ENCODE measurements around the gene IMPDH2.

Gene IMPDH2

DNA sequence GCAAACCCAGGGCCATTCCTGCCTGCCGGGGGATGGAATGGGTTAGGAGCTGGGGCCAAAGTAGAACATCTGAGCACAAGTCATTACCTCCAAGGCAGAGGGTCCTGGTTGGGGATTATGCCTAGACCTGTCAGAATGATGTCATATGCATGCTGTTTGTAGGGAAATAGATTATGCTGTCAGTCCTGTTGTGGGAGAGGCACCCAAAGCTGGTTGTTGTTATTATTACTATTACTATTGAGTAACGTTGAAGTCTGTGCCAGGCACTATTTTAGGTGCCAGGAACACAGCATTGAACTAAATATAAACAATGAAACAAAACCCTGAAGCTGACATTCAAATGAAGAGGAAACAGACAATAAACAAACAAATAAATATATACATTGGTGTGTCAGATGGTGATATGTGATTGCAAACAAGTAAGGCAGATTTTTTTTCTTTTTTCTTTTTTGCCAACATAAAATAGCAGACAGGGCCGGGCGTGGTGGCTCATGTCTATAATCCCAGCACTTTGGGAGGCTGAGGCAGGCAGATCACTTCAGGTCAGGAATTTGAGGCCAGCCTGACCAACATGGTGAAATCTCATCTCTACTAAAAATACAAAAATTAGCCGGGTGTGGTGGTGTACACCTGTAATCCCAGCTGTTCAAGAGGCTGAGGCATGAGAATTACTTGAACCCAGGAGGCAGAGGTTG lies 37.2 kb downstream of the IMPDH2 start:
- Histone ChIP-seq H3K4me1 (ENCODE audit: control insufficient read depth, insufficient read depth, low read length, poor library complexity, severe bottlenecking) (no peaks in the 10 kb centered on the region), H3K36me3 (ENCODE audit: control insufficient read depth, insufficient read depth, low read length) (peaks cover 15% of the 10 kb centered on the region), H3K9me3 (ENCODE audit: control insufficient read depth, low read length) (no peaks in the 10 kb centered on the region), H3K27ac (ENCODE audit: low read depth, low read length, severe bottlenecking) (no peak overlapping the region), H3K4me3 (ENCODE audit: extremely low read depth, insufficient read depth, low read length, poor library complexity, severe bottlenecking) (no peak overlapping the region)
- WGBS, 2 experiments (ENCODE audit: insufficient coverage in 2 of 2), result 100% methylated on average over 1 to 2 of the region's 5 CpGs

DNA sequence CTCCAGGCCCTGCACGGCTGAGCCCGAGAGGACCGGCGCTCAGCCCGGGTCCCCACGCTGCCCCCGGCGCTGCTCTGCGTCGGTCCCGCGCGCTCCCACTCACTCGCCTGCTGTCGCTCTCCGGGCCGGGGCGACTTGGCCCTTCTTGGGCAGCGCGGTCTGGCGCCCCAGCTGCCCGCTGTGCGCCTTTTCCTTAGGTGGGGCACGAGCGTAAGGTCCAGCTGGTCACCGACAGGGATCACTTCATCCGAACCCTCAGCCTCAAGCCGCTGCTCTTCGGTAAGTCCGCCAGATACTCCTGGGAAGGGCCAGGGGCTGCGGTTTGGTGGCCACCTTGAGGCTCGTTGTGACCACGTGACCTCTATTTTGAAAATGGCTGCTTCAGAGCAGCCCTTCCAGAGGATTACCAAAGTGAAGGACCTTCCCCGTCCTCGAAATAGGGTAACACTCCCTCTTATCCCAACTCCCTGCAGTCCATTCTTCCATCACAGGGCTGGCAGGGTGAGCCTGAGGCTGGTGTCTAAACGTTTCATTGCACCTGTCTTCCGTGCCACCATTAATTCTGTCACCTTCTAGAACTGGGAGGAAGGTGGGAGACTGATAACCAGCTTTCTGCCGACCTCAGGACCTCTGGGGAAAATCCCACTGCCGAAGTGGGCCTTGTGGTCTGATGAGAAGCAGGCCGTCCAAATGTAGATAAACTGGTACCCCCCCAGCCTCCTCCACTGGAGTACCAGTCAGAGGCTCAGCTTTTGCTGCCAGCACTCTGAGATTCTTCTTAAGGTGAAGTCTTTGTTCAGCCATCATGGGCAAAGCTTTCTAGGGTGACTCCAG lies 38.3 kb downstream of the IMPDH2 start:
- Histone ChIP-seq H3K27ac (ENCODE audit: low read depth, low read length, severe bottlenecking) (peak overlapping the region; percentile 97), H3K4me1 (ENCODE audit: control insufficient read depth, insufficient read depth, low read length, poor library complexity, severe bottlenecking) (no peaks in the 10 kb centered on the region), H3K9me3 (ENCODE audit: control insufficient read depth, low read length) (no peaks in the 10 kb centered on the region), H3K36me3 (ENCODE audit: control insufficient read depth, insufficient read depth, low read length) (peaks cover 10% of the 10 kb centered on the region), H3K4me3 (ENCODE audit: extremely low read depth, insufficient read depth, low read length, poor library complexity, severe bottlenecking) (peak overlapping the region; percentile 61)
- WGBS, 2 experiments (ENCODE audit: insufficient coverage in 2 of 2), result 9 to 13% methylated on average over 35 to 38 of the region's 40 CpGs

DNA sequence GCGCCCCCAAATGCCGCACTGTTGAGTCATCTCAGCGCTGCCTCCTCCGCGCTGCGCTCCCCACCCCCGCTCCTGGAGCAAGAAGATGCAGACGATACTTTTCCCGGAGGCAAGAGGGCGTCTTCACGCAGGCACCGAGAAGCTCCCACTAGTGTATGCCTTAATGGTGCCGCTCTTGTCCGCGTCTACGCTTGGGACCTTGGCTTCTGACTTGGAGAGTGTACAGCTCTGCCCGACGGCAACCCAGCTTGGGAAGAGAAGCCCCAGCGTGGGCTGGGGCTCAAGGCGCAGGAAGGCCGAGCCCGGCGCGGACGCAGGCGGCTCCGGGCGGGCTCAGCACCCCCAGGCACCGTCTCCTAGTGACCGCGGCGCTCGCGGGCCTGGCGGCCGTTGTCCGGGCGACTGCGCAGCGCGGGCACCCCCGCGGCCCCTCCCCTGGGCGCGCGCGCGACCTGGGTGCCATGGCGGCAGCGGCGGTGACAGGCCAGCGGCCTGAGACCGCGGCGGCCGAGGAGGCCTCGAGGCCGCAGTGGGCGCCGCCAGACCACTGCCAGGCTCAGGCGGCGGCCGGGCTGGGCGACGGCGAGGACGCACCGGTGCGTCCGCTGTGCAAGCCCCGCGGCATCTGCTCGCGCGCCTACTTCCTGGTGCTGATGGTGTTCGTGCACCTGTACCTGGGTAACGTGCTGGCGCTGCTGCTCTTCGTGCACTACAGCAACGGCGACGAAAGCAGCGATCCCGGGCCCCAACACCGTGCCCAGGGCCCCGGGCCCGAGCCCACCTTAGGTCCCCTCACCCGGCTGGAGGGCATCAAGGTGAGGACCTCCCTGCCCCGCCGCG lies 39.2 kb downstream of the IMPDH2 start, which contains the start of gene P4HTM:
P4HTM (plus strand) TSS at position 446 of the 840 bp plus-strand sequence; CDS start at position 462, 16 bp downstream.
- H3K4me1 ChIP-seq (ENCODE audit: control insufficient read depth, insufficient read depth, low read length, poor library complexity, severe bottlenecking), result no peaks in the 10 kb centered on the region
- peak within 1 kb of the TSS; percentile 97 for H3K27ac ChIP-seq (ENCODE audit: low read depth, low read length, severe bottlenecking)
- H3K9me3 ChIP-seq (ENCODE audit: control insufficient read depth, low read length), result no peaks in the 10 kb centered on the region
- H3K4me3 ChIP-seq (ENCODE audit: extremely low read depth, insufficient read depth, low read length, poor library complexity, severe bottlenecking), result peak within 1 kb of the TSS; percentile 61
- 0 to 1% methylated on average over 67 to 85 of the region's 91 CpGs for WGBS, 2 experiments (ENCODE audit: insufficient coverage in 2 of 2)
- peaks cover 12% of the 10 kb centered on the region for H3K36me3 ChIP-seq (ENCODE audit: control insufficient read depth, insufficient read depth, low read length)

DNA sequence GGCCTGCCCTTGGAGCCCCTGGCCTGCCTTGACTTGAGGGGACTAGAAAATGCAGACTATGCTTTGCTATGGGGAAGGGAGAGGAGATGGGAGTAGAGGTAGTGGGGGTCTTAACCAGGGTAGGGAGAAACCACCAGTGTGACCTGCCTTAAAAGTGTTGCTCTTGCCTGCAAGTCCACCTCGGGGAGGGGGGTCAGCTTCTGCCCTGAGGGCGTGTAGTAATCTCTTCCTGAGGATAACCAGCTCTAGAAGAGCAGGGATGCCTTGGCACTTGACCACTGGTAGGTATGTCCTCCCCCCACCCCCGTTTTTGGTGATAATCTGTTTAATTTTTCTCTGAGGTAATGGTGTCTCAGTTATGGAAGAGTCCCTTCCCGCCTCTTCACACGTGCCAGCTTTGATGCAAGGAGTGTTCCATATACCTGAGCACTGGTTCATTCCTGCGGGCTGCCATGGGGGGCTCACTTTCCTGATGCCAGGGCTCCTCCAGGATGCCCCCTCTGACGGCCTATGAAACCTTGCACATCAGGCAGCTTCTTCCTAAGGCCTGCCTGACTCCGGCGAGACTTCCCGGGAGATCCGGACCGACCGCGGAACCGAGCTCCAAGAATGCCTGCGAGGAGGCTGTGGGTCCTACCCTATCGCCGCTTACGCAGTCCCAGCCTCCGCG lies 39.9 kb downstream of the IMPDH2 start:
- Histone ChIP-seq H3K36me3 (ENCODE audit: control insufficient read depth, insufficient read depth, low read length) (peaks cover 17% of the 10 kb centered on the region), H3K4me3 (ENCODE audit: extremely low read depth, insufficient read depth, low read length, poor library complexity, severe bottlenecking) (peak overlapping the region; percentile 61), H3K27ac (ENCODE audit: low read depth, low read length, severe bottlenecking) (peak overlapping the region; percentile 97), H3K9me3 (ENCODE audit: control insufficient read depth, low read length) (no peaks in the 10 kb centered on the region), H3K4me1 (ENCODE audit: control insufficient read depth, insufficient read depth, low read length, poor library complexity, severe bottlenecking) (no peaks in the 10 kb centered on the region)
- WGBS, 2 experiments (ENCODE audit: insufficient coverage in 2 of 2), result 6 to 10% methylated on average over 18 to 21 of the region's 21 CpGs

DNA sequence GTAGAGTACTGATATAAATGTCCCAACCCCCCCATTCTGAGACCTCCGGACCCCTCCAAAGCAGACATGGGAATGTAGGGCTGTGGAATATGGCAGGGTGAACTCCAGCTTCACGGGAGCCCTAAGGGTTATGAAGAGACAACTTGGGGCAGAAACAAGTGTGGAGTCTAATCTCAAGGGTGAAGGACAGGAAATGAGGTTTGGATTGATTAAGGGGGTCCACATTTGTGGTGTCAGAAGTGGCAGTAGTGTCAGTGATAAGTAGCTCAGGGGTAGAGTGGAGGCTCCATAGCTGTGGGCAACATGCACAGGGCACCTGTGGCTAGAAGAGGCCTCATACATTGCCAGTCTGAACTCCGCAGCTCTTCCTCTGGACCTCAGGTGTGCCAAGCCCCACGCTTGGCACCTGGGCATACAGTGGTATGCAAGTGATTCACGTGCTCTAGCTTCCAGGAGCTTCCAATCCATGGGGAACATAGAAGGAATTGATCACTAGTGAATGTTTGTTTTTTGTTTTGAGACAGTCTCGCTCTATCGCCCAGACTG lies 43.3 kb downstream of the IMPDH2 start:
- 96 to 97% methylated on average over 6 to 7 of the region's 7 CpGs for WGBS, 2 experiments (ENCODE audit: insufficient coverage in 2 of 2)
- Histone ChIP-seq H3K4me3 (ENCODE audit: extremely low read depth, insufficient read depth, low read length, poor library complexity, severe bottlenecking) (no peak overlapping the region), H3K36me3 (ENCODE audit: control insufficient read depth, insufficient read depth, low read length) (peaks cover 44% of the 10 kb centered on the region)

DNA sequence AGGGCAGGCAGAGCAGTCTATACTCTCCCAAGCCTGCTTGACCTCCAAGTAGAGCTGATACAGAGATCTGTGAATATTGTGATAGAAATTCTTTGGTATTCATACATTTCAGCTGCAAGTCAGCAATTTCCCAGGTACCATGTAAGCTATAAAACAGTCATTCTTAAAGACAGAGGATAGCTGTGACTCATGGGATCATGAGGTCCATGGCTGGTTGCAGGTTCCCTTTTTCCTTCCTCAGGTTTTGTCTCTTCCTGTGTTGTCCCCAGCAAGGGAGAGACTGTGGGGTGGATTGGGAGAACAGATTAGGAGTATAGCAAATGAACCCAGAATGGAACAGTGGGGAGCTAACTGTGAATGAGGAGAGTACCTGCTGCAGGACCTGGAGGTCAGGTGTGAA lies 44.5 kb downstream of the IMPDH2 start:
- peaks cover 3% of the 10 kb centered on the region for H3K4me1 ChIP-seq (ENCODE audit: control insufficient read depth, insufficient read depth, low read length, poor library complexity, severe bottlenecking)
- no peak overlapping the region for H3K4me3 ChIP-seq (ENCODE audit: extremely low read depth, insufficient read depth, low read length, poor library complexity, severe bottlenecking)
- peaks cover 54% of the 10 kb centered on the region for H3K36me3 ChIP-seq (ENCODE audit: control insufficient read depth, insufficient read depth, low read length)
- H3K9me3 ChIP-seq (ENCODE audit: control insufficient read depth, low read length), result no peaks in the 10 kb centered on the region
- no peak overlapping the region for H3K27ac ChIP-seq (ENCODE audit: low read depth, low read length, severe bottlenecking)

More for the DNA sequence above, 43.3 kb downstream of the IMPDH2 start:
- H3K4me1 ChIP-seq (ENCODE audit: control insufficient read depth, insufficient read depth, low read length, poor library complexity, severe bottlenecking), result peaks cover 3% of the 10 kb centered on the region
- H3K9me3 ChIP-seq (ENCODE audit: control insufficient read depth, low read length), result no peaks in the 10 kb centered on the region
- H3K27ac ChIP-seq (ENCODE audit: low read depth, low read length, severe bottlenecking), result no peak overlapping the region

DNA sequence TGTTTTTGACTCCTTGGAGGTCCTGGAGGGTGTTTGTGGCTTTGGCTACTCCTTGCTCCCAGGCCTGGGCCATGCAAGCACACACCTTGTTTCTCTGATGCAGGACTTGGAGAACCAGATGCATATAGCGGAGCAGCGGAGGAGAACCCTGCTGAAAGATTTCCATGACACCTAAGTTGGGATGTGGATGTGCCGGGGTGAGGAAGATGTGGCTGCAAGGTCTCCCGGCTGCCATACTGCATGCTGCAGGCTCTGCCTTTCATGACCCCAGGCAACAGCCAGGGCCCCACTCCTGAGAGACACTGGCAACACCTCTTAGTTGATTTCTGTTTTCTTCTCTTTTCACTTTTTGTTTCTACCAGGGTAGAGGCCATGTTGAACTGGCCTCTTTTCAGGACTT lies 46.1 kb downstream of the IMPDH2 start:
- peaks cover 3% of the 10 kb centered on the region for H3K4me1 ChIP-seq (ENCODE audit: control insufficient read depth, insufficient read depth, low read length, poor library complexity, severe bottlenecking)
- H3K9me3 ChIP-seq (ENCODE audit: control insufficient read depth, low read length), result no peaks in the 10 kb centered on the region
- peaks cover 68% of the 10 kb centered on the region for H3K36me3 ChIP-seq (ENCODE audit: control insufficient read depth, insufficient read depth, low read length)
- no peak overlapping the region for H3K27ac ChIP-seq (ENCODE audit: low read depth, low read length, severe bottlenecking)
- H3K4me3 ChIP-seq (ENCODE audit: extremely low read depth, insufficient read depth, low read length, poor library complexity, severe bottlenecking), result no peak overlapping the region
- WGBS, 2 experiments (ENCODE audit: insufficient coverage in 2 of 2), result 92 to 100% methylated on average over 3 to 4 of the region's 4 CpGs

DNA sequence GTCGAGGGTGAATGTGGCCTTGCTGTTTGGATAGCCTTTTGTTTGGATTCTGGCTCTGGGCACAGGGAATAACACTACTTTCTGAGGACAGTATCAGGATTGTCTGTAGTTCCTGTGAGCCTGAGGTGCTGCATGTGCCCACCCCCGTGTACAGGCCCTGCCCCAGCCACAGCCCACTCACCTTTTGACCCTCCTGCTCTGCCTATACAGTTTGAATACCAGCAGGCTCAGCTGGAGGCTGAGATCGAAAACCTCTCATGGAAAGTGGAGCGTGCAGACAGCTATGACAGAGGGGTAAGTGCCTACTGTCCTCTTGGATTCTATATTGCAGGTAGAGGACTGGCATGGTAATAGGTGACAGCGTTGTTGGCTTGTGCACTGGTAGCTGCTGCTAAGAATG lies 46.5 kb downstream of the IMPDH2 start:
- no peak overlapping the region for H3K4me3 ChIP-seq (ENCODE audit: extremely low read depth, insufficient read depth, low read length, poor library complexity, severe bottlenecking)
- no peak overlapping the region for H3K27ac ChIP-seq (ENCODE audit: low read depth, low read length, severe bottlenecking)
- WGBS, 2 experiments (ENCODE audit: insufficient coverage in 2 of 2), result 90 to 91% methylated on average over 5 of the region's 5 CpGs
- H3K36me3 ChIP-seq (ENCODE audit: control insufficient read depth, insufficient read depth, low read length), result peaks cover 72% of the 10 kb centered on the region
- no peaks in the 10 kb centered on the region for H3K9me3 ChIP-seq (ENCODE audit: control insufficient read depth, low read length)
- H3K4me1 ChIP-seq (ENCODE audit: control insufficient read depth, insufficient read depth, low read length, poor library complexity, severe bottlenecking), result peaks cover 3% of the 10 kb centered on the region

DNA sequence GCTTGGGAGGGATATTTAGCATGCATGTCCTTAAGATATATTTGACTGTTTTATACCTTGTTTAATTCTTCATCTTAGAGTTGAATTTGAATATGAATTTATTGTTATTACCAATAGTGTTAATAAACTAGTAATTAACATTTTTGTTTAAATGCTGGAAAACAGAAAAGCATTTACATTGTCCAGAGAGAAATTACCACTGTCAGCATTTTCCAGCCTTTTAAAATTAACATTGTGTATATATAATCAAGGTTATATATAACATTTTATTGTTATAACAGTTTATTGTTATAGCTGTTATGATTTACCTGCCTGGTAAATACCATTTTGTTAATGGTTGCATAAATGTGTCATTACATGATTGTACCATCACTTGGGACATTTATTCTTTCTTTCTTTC lies 47.2 kb downstream of the IMPDH2 start:
- Histone ChIP-seq H3K4me3 (ENCODE audit: extremely low read depth, insufficient read depth, low read length, poor library complexity, severe bottlenecking) (no peak overlapping the region), H3K27ac (ENCODE audit: low read depth, low read length, severe bottlenecking) (no peak overlapping the region), H3K36me3 (ENCODE audit: control insufficient read depth, insufficient read depth, low read length) (peaks cover 79% of the 10 kb centered on the region), H3K4me1 (ENCODE audit: control insufficient read depth, insufficient read depth, low read length, poor library complexity, severe bottlenecking) (peaks cover 3% of the 10 kb centered on the region), H3K9me3 (ENCODE audit: control insufficient read depth, low read length) (no peaks in the 10 kb centered on the region)

DNA sequence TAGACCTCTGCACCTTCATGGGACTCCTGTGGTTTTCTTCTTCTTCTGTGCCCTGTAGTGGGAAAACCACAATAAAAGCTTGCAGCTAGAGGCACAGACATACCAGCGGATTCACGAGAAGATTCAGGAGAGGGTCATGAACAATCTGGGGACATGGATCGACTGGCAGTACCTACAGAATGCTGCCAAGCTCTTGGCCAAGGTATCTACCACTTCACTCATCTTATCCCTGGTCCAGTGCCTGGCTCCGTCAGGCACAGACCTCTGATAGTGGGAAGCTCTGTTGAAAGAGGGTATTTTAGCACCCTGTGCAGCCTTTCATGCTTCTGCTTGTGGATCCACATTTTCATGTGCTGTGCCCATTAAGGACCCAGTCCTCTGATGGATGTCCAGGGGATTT lies 48.9 kb downstream of the IMPDH2 start:
- no peaks in the 10 kb centered on the region for H3K9me3 ChIP-seq (ENCODE audit: control insufficient read depth, low read length)
- WGBS, 2 experiments (ENCODE audit: insufficient coverage in 2 of 2), result 93 to 100% methylated on average over 3 to 4 of the region's 4 CpGs
- no peak overlapping the region for H3K27ac ChIP-seq (ENCODE audit: low read depth, low read length, severe bottlenecking)
- peaks cover 87% of the 10 kb centered on the region for H3K36me3 ChIP-seq (ENCODE audit: control insufficient read depth, insufficient read depth, low read length)
- H3K4me3 ChIP-seq (ENCODE audit: extremely low read depth, insufficient read depth, low read length, poor library complexity, severe bottlenecking), result no peak overlapping the region
- peaks cover 3% of the 10 kb centered on the region for H3K4me1 ChIP-seq (ENCODE audit: control insufficient read depth, insufficient read depth, low read length, poor library complexity, severe bottlenecking)
